Keratinocyte (primary cell): ENCODE results near the gene VOPP1. TPM values are rescaled to one million over a fixed set of nuclear protein-coding genes. Genes with fewer than 3 reads are reported as not detected.
"Not testable (repeated sequence)": the region's sequence is repeated elsewhere in the genome, so short reads cannot be mapped to it uniquely, and the experiment has no call there.

Experiments
- DNase-seq: peaks from one replicate; pipeline ENCODE4 v3.0.0-alpha.2; 2011; ENCODE audit warnings: low read depth, missing footprints, low spot score
- FAIRE-seq: peaks from 2 replicates; lab custom pipeline; 2011; peaks lifted over from hg19 to GRCh38; lab: Jason Lieb, UNC
- H2AFZ ChIP-seq: 2 replicates; pipeline ENCODE4 v1.6.0; 2012; ENCODE audit warnings: low read length, control low read depth, inconsistent platforms; ENCODE audit not compliant: control insufficient read depth
- H3K27ac ChIP-seq: 2 replicates; pipeline ENCODE4 v1.5.1; 2011; ENCODE audit warnings: low read length; ENCODE audit not compliant: control insufficient read depth, insufficient read depth
- H3K27me3 ChIP-seq: 3 replicates; pipeline ENCODE4 v1.6.0; 2011; ENCODE audit warnings: low read length; ENCODE audit not compliant: control insufficient read depth, insufficient read depth; ENCODE audit errors: extremely low read depth
- H3K36me3 ChIP-seq, 2 experiments: 2 replicates in 1 of 2; 3 replicates in 1 of 2; pipeline ENCODE4 v1.5.1; 2011; ENCODE audit warnings: low read length in 2 of 2, mild to moderate bottlenecking in 1 of 2; ENCODE audit not compliant: control insufficient read depth in 2 of 2, insufficient read depth in 2 of 2; ENCODE audit errors: extremely low read depth in 1 of 2
- H3K4me1 ChIP-seq: 3 replicates; pipeline ENCODE4 v1.5.1; 2011; ENCODE audit warnings: low read length; ENCODE audit not compliant: control insufficient read depth, insufficient read depth; ENCODE audit errors: extremely low read depth
- H3K4me2 ChIP-seq: 3 replicates; pipeline ENCODE4 v1.6.0; 2011; ENCODE audit warnings: low read depth, low read length; ENCODE audit not compliant: control insufficient read depth, insufficient read depth; ENCODE audit errors: extremely low read depth
- H3K4me3 ChIP-seq, 3 experiments: fragments of 200-600 bp in 1 of 3; sonication (generic) in 1 of 3; 2 replicates in 2 of 3; 3 replicates in 1 of 3; pipeline ENCODE4 v1.5.1; 2011 to 2016; ENCODE audit warnings: low read length in 3 of 3, mild to moderate bottlenecking in 3 of 3, control low read depth in 2 of 3, inconsistent platforms in 1 of 3, low read depth in 1 of 3, mixed read lengths in 1 of 3, mixed run types in 1 of 3, moderate library complexity in 1 of 3; ENCODE audit not compliant: control insufficient read depth in 2 of 3, insufficient read depth in 2 of 3; ENCODE audit errors: extremely low read depth in 1 of 3
- H3K79me2 ChIP-seq: 2 replicates; pipeline ENCODE4 v1.6.0; 2012; ENCODE audit warnings: low read length; ENCODE audit not compliant: control insufficient read depth, insufficient read depth
- H3K9ac ChIP-seq: 3 replicates; pipeline ENCODE4 v1.6.0; 2011; ENCODE audit warnings: low read length; ENCODE audit not compliant: control insufficient read depth, insufficient read depth; ENCODE audit errors: extremely low read depth
- H3K9me1 ChIP-seq: 3 replicates; pipeline ENCODE4 v1.6.0; 2011; ENCODE audit warnings: low read length; ENCODE audit not compliant: control insufficient read depth, insufficient read depth; ENCODE audit errors: extremely low read depth
- H3K9me3 ChIP-seq: 2 replicates; pipeline ENCODE4 v1.5.1; 2012; ENCODE audit warnings: low read depth, low read length; ENCODE audit not compliant: control insufficient read depth
- H4K20me1 ChIP-seq: 3 replicates; pipeline ENCODE4 v1.6.0; 2011; ENCODE audit warnings: low read length; ENCODE audit not compliant: control insufficient read depth, insufficient read depth; ENCODE audit errors: extremely low read depth
- CTCF ChIP-seq, 3 experiments: IDR thresholded peaks in 1 of 3; conservative IDR thresholded peaks in 1 of 3; optimal IDR thresholded peaks in 1 of 3; 2 replicates in 2 of 3; 3 replicates in 1 of 3; pipeline versions ENCODE3 to v1.5.1; 2011; ENCODE audit warnings: low read length in 3 of 3, mild to moderate bottlenecking in 3 of 3, moderate library complexity in 2 of 3, control low read depth in 1 of 3, inconsistent platforms in 1 of 3; ENCODE audit not compliant: insufficient read depth in 2 of 3; ENCODE audit errors: extremely low read depth in 1 of 3
- EZH2 ChIP-seq: IDR thresholded peaks from one replicate; pipeline ENCODE4 v1.6.1; 2012; ENCODE audit warnings: inconsistent platforms, mild to moderate bottlenecking, low read length, moderate library complexity
- dilution Hi-C: fragments of 300-500 bp; cut with MboI; formaldehyde crosslinking; loops from one replicate; pipeline ENCODE4 v1.7.0; 2020; ENCODE audit warnings: low sequenced_read_pairs; ENCODE audit not compliant: extremely low pct_ligation_motif_present
- polyA minus RNA-seq, 3 experiments: library from RNA; depleted of rRNA, polyadenylated mRNA; stranded (reverse); fragments of >200 nt; gene quantifications; 1 replicate in 1 of 3; 2 replicates in 1 of 3; 3 replicates in 1 of 3; pipeline ENCODE4 v1.2.3, GENCODE V29; 2011
- polyA plus RNA-seq, 5 experiments: library from polyadenylated mRNA; depleted of rRNA in 3 of 5; stranded (reverse) in 3 of 5; stranded (forward) in 1 of 5; unstranded in 1 of 5; fragments of >200 nt; gene quantifications; 1 replicate in 1 of 5; 2 replicates in 3 of 5; 3 replicates in 1 of 5; pipeline versions ENCODE4 v1.2.1 to v1.2.3, GENCODE V29; 2011 to 2012; ENCODE audit warnings: missing spikeins in 2 of 5, low read depth in 1 of 5, low replicate concordance in 1 of 5

Gene VOPP1
- polyA plus RNA-seq = 34.2 to 60.4 TPM (median 49.2 TPM) in 3 replicates
- 7.2 TPM for polyA plus RNA-seq (2011; ENCODE audit: low read depth)
- 42.3 and 47.9 TPM in 2 replicates for polyA plus RNA-seq (2011; cell fraction: cytosol; rRNA removed)
- 34.4 and 35.2 TPM in 2 replicates for polyA plus RNA-seq (2011; cell fraction: nucleus; rRNA removed)
- 17.1 and 63.0 TPM in 2 replicates for polyA plus RNA-seq (2012; ENCODE audit: low replicate concordance)
- polyA minus RNA-seq = 60.1 to 103 TPM (median 80.4 TPM) in 3 replicates
- 69.4 TPM for polyA minus RNA-seq (2011; cell fraction: cytosol; rRNA and poly(A)+ RNA removed)
- 39.7 and 54.4 TPM in 2 replicates for polyA minus RNA-seq (2011; cell fraction: nucleus; rRNA and poly(A)+ RNA removed)

- TF ChIP-seq CTCF (optimal IDR thresholded peaks at IDR 0.05 in 1 of 3, IDR thresholded peaks at IDR 0.05 in 1 of 3, conservative IDR thresholded peaks at IDR 0.05 in 1 of 3; ENCODE audit: extremely low read depth in 1 of 3, insufficient read depth in 2 of 3, low read length in 3 of 3) (no peak), EZH2 (no peak)
- Histone ChIP-seq H3K9me3 (no peaks in the 10 kb centered on the region), H3K4me1 (peaks cover 34% of the 10 kb centered on the region), H3K36me3 (no peaks in the 10 kb centered on the region), H3K4me2 (peak within 1 kb of the TSS; percentile 94), H4K20me1 (peaks cover 8% of the 10 kb centered on the region), H3K27me3 (no peaks in the 10 kb centered on the region), H3K9me1 (peaks cover 3% of the 10 kb centered on the region), H3K27ac (peak within 1 kb of the TSS; percentile 91), H3K9ac (peak within 1 kb of the TSS; percentile 82), H3K4me3 (peak within 1 kb of the TSS; percentile 82 to 89 (median 83)), H3K79me2 (peaks cover 29% of the 10 kb centered on the region), H2AFZ (peak within 1 kb of the TSS; percentile 72)
- dilution Hi-C loops = no loop called here
- DNase-seq = no peak
- FAIRE-seq = no peak
Observed at GRCh38 chr7:55572378-55573233, at the start of gene VOPP1. Gene VOPP1 (minus strand): TSS chr7:55572502. CDS start chr7:55572324, 178 bp downstream.

GRCh38 chr7:55618913-55619312, 46.6 kb upstream of the VOPP1 start:
- H2AFZ ChIP-seq = no peak overlapping the region
- H3K9me3 ChIP-seq = peaks cover 4% of the 10 kb centered on the region
- H3K4me3 ChIP-seq = no peak overlapping the region
- TF ChIP-seq EZH2 = no peak
- TF ChIP-seq CTCF (optimal IDR thresholded peaks at IDR 0.05 in 1 of 3, IDR thresholded peaks at IDR 0.05 in 1 of 3, conservative IDR thresholded peaks at IDR 0.05 in 1 of 3; ENCODE audit: extremely low read depth in 1 of 3, insufficient read depth in 2 of 3, low read length in 3 of 3) = no peak
- no peaks in the 10 kb centered on the region for H3K9me1 ChIP-seq
- H3K27me3 ChIP-seq = no peaks in the 10 kb centered on the region
- H4K20me1 ChIP-seq = no peaks in the 10 kb centered on the region
- H3K4me2 ChIP-seq = no peak overlapping the region
- no peak overlapping the region for H3K27ac ChIP-seq
- dilution Hi-C loops = no loop called here
- H3K4me1 ChIP-seq = no peaks in the 10 kb centered on the region
- H3K9ac ChIP-seq = no peak overlapping the region
- no peak for DNase-seq
- H3K36me3 ChIP-seq = no peaks in the 10 kb centered on the region
- FAIRE-seq = no peak
- no peaks in the 10 kb centered on the region for H3K79me2 ChIP-seq

- H3K79me2 ChIP-seq, H4K20me1 ChIP-seq, H3K36me3 ChIP-seq, H3K27ac ChIP-seq, DNase-seq, H3K4me1 ChIP-seq, H3K9ac ChIP-seq, dilution Hi-C loops, H3K9me3 ChIP-seq, H2AFZ ChIP-seq, H3K27me3 ChIP-seq, H3K4me3 ChIP-seq, H3K4me2 ChIP-seq, H3K9me1 ChIP-seq: not testable (repeated sequence)
- FAIRE-seq = peak; percentile 55
Observed at GRCh38 chr7:55614365-55615064, 42.2 kb upstream of the VOPP1 start.
